Forelimb muscle (tissue), 1 donor: Measurements from ENCODE around the gene IRF4. TPM values are rescaled to one million over a fixed set of nuclear protein-coding genes. Genes with fewer than 3 reads are reported as not detected.

ENCODE experiments used
- DNase-seq: peaks from one replicate; pipeline ENCODE4 v3.0.0-alpha.2; 2013; ENCODE audit warnings: low read depth
- polyA plus RNA-seq: library from polyadenylated mRNA; unstranded; fragments of 120-200 nt; gene quantifications from one replicate; pipeline ENCODE4 v1.2.1, GENCODE V29; 2013; ENCODE audit not compliant: insufficient read length

The IRF4 gene
- polyA plus RNA-seq = 0.65 TPM

- no peak for DNase-seq
These were observed at the start of gene IRF4 for GRCh38 chr6:391559-392440. IRF4 (plus strand) TSS chr6:391752; CDS start chr6:393153, 1,401 bp downstream.

- DNase-seq = no peak
These were observed 49.4 kb upstream of the IRF4 start for GRCh38 chr6:341914-342831.

- DNase-seq = no peak
These were observed 48.7 kb upstream of the IRF4 start for GRCh38 chr6:342832-343179.

GRCh38 chr6:343226-343935 is 48.2 kb upstream of the IRF4 start:
- DNase-seq = no peak

GRCh38 chr6:343960-344815 is 47.4 kb upstream of the IRF4 start:
- DNase-seq = no peak

GRCh38 chr6:344816-345340 is 46.7 kb upstream of the IRF4 start:
- no peak for DNase-seq

- DNase-seq = no peak
These were observed 45.7 kb upstream of the IRF4 start for GRCh38 chr6:345747-346385.

GRCh38 chr6:346386-347030 is 45.0 kb upstream of the IRF4 start:
- no peak for DNase-seq

- DNase-seq = no peak
These were observed 44.3 kb upstream of the IRF4 start for GRCh38 chr6:347232-347631.

GRCh38 chr6:347951-348859 is 43.3 kb upstream of the IRF4 start:
- no peak for DNase-seq

GRCh38 chr6:348860-349396 is 42.6 kb upstream of the IRF4 start:
- DNase-seq = no peak

- DNase-seq = no peak
These were observed 42.0 kb upstream of the IRF4 start for GRCh38 chr6:349491-349921.

- DNase-seq = no peak
These were observed 41.2 kb upstream of the IRF4 start for GRCh38 chr6:350371-350770.

- no peak for DNase-seq
These were observed 40.3 kb upstream of the IRF4 start for GRCh38 chr6:351011-351866.

- DNase-seq = no peak
These were observed 39.7 kb upstream of the IRF4 start for GRCh38 chr6:351867-352289.

- no peak for DNase-seq
These were observed 39.1 kb upstream of the IRF4 start for GRCh38 chr6:352474-352873.

- DNase-seq = no peak
These were observed 38.6 kb upstream of the IRF4 start for GRCh38 chr6:352896-353470.
